Activated naive CD4-positive, alpha-beta T cell treated with anti-CD3 and anti-CD28 coated beads for 36 hours (primary cell): Measurements from ENCODE around the gene LYPD5. TPM values are rescaled to one million over a fixed set of nuclear protein-coding genes. Genes with fewer than 3 reads are reported as not detected.
"Not testable (repeated sequence)": the region's sequence is repeated elsewhere in the genome, so short reads cannot be mapped to it uniquely, and the experiment has no call there.

Source experiments
- CTCF ChIA-PET: fragments of 350-600 bp; sonication (Branson Sonifier 250); formaldehyde crosslinking; loops from one replicate; lab custom pipeline; 2021; ENCODE audit warnings: antibody characterized with exemption; lab: Charles Lee
- DNase-seq: peaks from one replicate; pipeline ENCODE4 v3.0.0-alpha.2; 2020
- H3K27ac Mint-ChIP-seq: one replicate; pipeline ENCODE4 v1.8.0; 2021; ENCODE audit warnings: mild to moderate bottlenecking, mixed read lengths
- H3K27me3 Mint-ChIP-seq: one replicate; pipeline ENCODE4 v1.8.0; 2021; ENCODE audit warnings: low read depth, mixed read lengths
- H3K36me3 Mint-ChIP-seq: one replicate; pipeline ENCODE4 v1.8.0; 2021; ENCODE audit warnings: low read depth, mixed read lengths
- H3K4me1 Mint-ChIP-seq: one replicate; pipeline ENCODE4 v1.8.0; 2021; ENCODE audit warnings: low read depth, mixed read lengths
- H3K4me3 Mint-ChIP-seq: one replicate; pipeline ENCODE4 v1.8.0; 2021; ENCODE audit warnings: mild to moderate bottlenecking, moderate library complexity, mixed read lengths
- H3K9me3 Mint-ChIP-seq: one replicate; pipeline ENCODE4 v1.8.0; 2021; ENCODE audit warnings: mixed read lengths
- intact Hi-C: fragments of 100-400 bp; cut with micrococcal nuclease; formaldehyde crosslinking; loops from one replicate; pipeline ENCODE4 v1.15.1; 2023
- total RNA-seq, 2 experiments: library from RNA; stranded (reverse); gene quantifications; one replicate each; pipeline ENCODE4 v1.2.3, GENCODE V29; 2021

LYPD5 gene
- total RNA-seq, 2 experiments from 2014 or later: 1.3 to 2.0 TPM

DNA sequence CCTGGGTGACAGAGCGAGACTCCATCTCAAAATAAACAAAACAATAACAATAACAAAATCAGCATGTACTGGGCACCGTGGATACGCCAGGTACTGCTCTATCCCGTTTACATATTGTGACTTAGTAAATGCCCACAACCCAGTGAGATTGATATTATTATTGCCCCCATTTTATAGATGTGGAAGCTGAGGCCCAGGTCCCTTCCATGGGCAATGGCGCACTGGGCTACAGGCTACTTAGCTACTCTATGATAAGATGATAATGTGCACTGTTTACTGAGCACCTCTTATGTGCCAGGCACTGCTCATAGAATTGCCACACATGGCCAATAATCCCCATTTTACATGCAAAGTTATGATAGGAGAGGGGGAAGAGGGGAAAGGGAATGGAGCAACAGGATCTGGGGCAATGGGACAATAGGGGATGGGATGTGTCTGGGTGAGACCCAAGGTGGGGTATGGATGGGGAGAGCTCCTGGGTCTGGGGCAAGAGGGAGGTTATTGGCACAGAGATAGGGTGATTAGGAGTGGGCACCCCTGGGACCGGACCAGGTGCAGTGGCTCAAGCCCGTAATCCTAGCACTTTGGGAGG, 26.9 kb downstream of the LYPD5 start:
- no peak for DNase-seq
- Mint-ChIP-seq H3K4me3 (no peak overlapping the region), H3K27me3 (no peaks in the 10 kb centered on the region), H3K4me1 (peaks cover 48% of the 10 kb centered on the region), H3K36me3 (peaks cover 68% of the 10 kb centered on the region), H3K27ac (peak overlapping the region; percentile 94), H3K9me3 (no peaks in the 10 kb centered on the region)
- CTCF ChIA-PET: interaction anchor here (0.5 to 7.7 kb wide), 4 partner anchors 10 to 113 kb away, joined by 3 to 113 read pairs (median 4); no protein-coding TSS in a partner anchor
- intact Hi-C loops: no loop called here

GRCh38 chr19:43774940-43775258, 27.3 kb downstream of the LYPD5 start:
- CTCF ChIA-PET: interaction anchor here (1.4 to 7.7 kb wide), 2 partner anchors 9 to 25 kb away, joined by 4 to 113 read pairs; no protein-coding TSS in a partner anchor
- H3K27ac Mint-ChIP-seq, H3K27me3 Mint-ChIP-seq, H3K4me3 Mint-ChIP-seq, DNase-seq, H3K9me3 Mint-ChIP-seq, intact Hi-C loops: not testable (repeated sequence)
- Mint-ChIP-seq H3K36me3 (peaks cover 72% of the 10 kb centered on the region), H3K4me1 (peaks cover 51% of the 10 kb centered on the region)

- no peaks in the 10 kb centered on the region for H3K9me3 Mint-ChIP-seq
- CTCF ChIA-PET: interaction anchor here (7.7 kb wide), 1 partner anchor 9 kb away, joined by 113 read pairs; no protein-coding TSS in a partner anchor
- H3K4me3 Mint-ChIP-seq: no peak overlapping the region
- no peak overlapping the region for H3K27ac Mint-ChIP-seq
- DNase-seq: no peak
- no peaks in the 10 kb centered on the region for H3K27me3 Mint-ChIP-seq
- intact Hi-C loops: no loop called here
- H3K4me1 Mint-ChIP-seq: peaks cover 52% of the 10 kb centered on the region
- peaks cover 73% of the 10 kb centered on the region for H3K36me3 Mint-ChIP-seq
Measured at GRCh38 chr19:43774103-43774939, 27.9 kb downstream of the LYPD5 start.

- intact Hi-C loops: no loop called here
- CTCF ChIA-PET: no interaction called here
- H3K27ac Mint-ChIP-seq: no peak overlapping the region
- H3K9me3 Mint-ChIP-seq: no peaks in the 10 kb centered on the region
- H3K4me1 Mint-ChIP-seq: peaks cover 53% of the 10 kb centered on the region
- no peaks in the 10 kb centered on the region for H3K27me3 Mint-ChIP-seq
- no peak overlapping the region for H3K4me3 Mint-ChIP-seq
- H3K36me3 Mint-ChIP-seq: peaks cover 73% of the 10 kb centered on the region
- DNase-seq: no peak
Measured at GRCh38 chr19:43773725-43774102, 28.5 kb downstream of the LYPD5 start.

GRCh38 chr19:43769256-43769655, 33.0 kb downstream of the LYPD5 start:
- Mint-ChIP-seq H3K4me1 (peaks cover 59% of the 10 kb centered on the region), H3K27ac (peak overlapping the region; percentile 64)

DNA sequence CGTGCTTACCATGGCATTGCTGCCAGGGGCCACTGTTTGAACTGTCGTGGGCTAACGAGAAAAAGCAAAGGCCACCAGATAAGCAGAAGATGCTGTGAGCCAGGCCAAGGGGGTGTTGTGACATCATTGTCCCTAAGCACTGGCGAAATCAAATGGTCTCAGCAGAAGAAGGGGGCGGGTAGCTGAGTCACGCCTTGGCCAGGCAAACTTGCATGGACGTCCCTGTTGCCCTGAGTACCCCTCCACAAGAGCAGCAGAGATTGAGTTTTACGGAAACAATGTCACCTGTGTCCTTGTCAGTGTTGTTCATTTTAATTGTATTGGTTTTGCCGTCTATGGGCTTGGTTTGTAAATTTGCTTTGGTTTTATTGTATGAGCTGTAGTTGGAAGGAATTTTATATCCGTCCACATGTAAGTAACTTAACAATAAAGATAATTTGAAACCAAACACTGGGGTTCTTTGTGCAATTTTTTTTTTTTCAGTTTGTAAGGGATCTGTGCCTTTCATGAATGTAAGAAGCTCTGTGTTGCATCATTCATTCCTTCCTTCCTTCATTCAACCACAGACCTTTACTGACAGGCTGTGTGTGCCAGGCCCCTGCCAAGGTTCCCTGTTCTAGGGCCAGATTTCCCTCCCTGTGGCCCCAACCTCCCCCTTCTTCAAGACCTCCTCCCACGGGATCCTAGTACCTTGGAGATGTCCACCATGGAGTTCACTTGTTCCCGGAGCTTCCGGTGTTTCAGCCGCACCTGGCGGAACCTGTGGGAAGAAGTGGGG, 33.8 kb downstream of the LYPD5 start:
- H3K27me3 Mint-ChIP-seq: no peaks in the 10 kb centered on the region
- H3K4me1 Mint-ChIP-seq: peaks cover 66% of the 10 kb centered on the region
- H3K4me3 Mint-ChIP-seq: no peak overlapping the region
- H3K36me3 Mint-ChIP-seq: peaks cover 74% of the 10 kb centered on the region
- no peak for DNase-seq
- H3K9me3 Mint-ChIP-seq: no peaks in the 10 kb centered on the region
- CTCF ChIA-PET: interaction anchor here (1.0 to 9.7 kb wide), 6 partner anchors 10 to 43 kb away, joined by 3 to 113 read pairs (median 26); partner anchors contain the start of genes KCNN4 and SMG9
- intact Hi-C loops: loop anchor here (5.0 kb wide), 1 partner anchor 984 kb away; no protein-coding TSS in a partner anchor
- H3K27ac Mint-ChIP-seq: peak overlapping the region; percentile 51

More at GRCh38 chr19:43769256-43769655, 33.0 kb downstream of the LYPD5 start:
- DNase-seq: no peak
- CTCF ChIA-PET: interaction anchor here (1.0 to 9.7 kb wide), 4 partner anchors 9 to 44 kb away, joined by 3 to 113 read pairs (median 27); partner anchors contain the start of gene KCNN4
- Mint-ChIP-seq H3K4me3 (no peak overlapping the region), H3K9me3 (no peaks in the 10 kb centered on the region), H3K27me3 (no peaks in the 10 kb centered on the region), H3K36me3 (peaks cover 76% of the 10 kb centered on the region)
- intact Hi-C loops: loop anchor here (5.0 kb wide), 1 partner anchor 983 kb away; no protein-coding TSS in a partner anchor

- Mint-ChIP-seq H3K4me3 (peak overlapping the region; percentile 11), H3K27ac (peak overlapping the region; percentile 100), H3K4me1 (peaks cover 71% of the 10 kb centered on the region), H3K9me3 (no peaks in the 10 kb centered on the region), H3K36me3 (peaks cover 70% of the 10 kb centered on the region), H3K27me3 (no peaks in the 10 kb centered on the region)
- intact Hi-C loops: loop anchor here (5.0 kb wide), 1 partner anchor 984 kb away; no protein-coding TSS in a partner anchor
- CTCF ChIA-PET: interaction anchor here (0.9 to 9.7 kb wide), 5 partner anchors 11 to 23 kb away, joined by 3 to 113 read pairs (median 48); partner anchors contain the start of genes KCNN4 and SMG9
- no peak for DNase-seq
Measured at GRCh38 chr19:43767818-43768217, 34.4 kb downstream of the LYPD5 start.

DNA sequence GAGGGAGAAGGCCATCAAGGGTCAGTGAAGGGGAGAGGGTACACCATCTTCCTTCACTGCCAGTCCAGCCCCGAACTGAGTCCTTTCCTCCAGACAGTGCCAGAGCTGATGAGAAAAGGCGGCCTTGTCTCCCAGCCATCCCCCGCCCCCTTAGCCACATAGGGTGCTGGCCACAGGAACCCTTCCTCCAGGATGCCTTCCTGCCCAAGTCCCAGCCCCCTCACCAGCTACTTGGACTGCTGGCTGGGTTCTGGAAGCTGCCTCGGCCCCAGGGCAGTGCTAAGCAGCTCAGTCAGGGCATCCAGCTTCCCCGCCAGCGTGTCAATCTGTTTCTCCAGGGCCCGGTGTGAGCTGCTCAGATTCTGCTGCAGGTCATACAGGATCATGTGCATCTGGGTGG, 34.9 kb downstream of the LYPD5 start:
- no peak for DNase-seq
- H3K27me3 Mint-ChIP-seq: no peaks in the 10 kb centered on the region
- no peaks in the 10 kb centered on the region for H3K9me3 Mint-ChIP-seq
- CTCF ChIA-PET: interaction anchor here (0.7 to 9.7 kb wide), 7 partner anchors 11 to 99 kb away, joined by 3 to 113 read pairs (median 5); partner anchors contain the start of genes KCNN4 and SMG9
- peak overlapping the region; percentile 11 for H3K4me3 Mint-ChIP-seq
- H3K36me3 Mint-ChIP-seq: peaks cover 67% of the 10 kb centered on the region
- peak overlapping the region; percentile 100 for H3K27ac Mint-ChIP-seq
- H3K4me1 Mint-ChIP-seq: peaks cover 76% of the 10 kb centered on the region
- intact Hi-C loops: loop anchor here (5.0 kb wide), 1 partner anchor 985 kb away; no protein-coding TSS in a partner anchor

DNA sequence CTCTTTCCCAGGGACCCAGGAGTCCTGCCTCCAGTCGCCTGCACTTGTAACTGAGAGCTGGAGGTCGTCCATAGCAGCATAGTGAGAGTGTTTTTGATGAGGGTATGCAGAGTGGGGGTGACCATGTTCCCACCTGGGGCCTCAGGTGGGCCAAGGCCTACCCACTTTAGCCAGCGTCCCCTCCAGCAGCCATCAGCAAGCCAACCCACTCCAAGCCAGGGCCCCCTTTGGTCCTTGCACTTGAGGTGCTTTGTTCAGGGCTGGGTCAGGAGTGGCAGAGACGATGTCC, 35.5 kb downstream of the LYPD5 start:
- Mint-ChIP-seq H3K27ac (peak overlapping the region; percentile 100), H3K27me3 (no peaks in the 10 kb centered on the region), H3K9me3 (no peaks in the 10 kb centered on the region), H3K36me3 (peaks cover 64% of the 10 kb centered on the region), H3K4me3 (peak overlapping the region; percentile 53), H3K4me1 (peaks cover 78% of the 10 kb centered on the region)
- CTCF ChIA-PET: interaction anchor here (0.6 to 9.7 kb wide), 9 partner anchors 11 to 233 kb away, joined by 3 to 113 read pairs (median 5); partner anchors contain the start of genes KCNN4 and SMG9
- DNase-seq: no peak
- intact Hi-C loops: loop anchor here (5.0 kb wide), 1 partner anchor 986 kb away; no protein-coding TSS in a partner anchor

- H3K36me3 Mint-ChIP-seq: peaks cover 55% of the 10 kb centered on the region
- peak overlapping the region; percentile 100 for H3K27ac Mint-ChIP-seq
- H3K4me1 Mint-ChIP-seq: peaks cover 80% of the 10 kb centered on the region
- intact Hi-C loops: loop anchor here (1.0 to 5.0 kb wide), 8 partner anchors 11 to 987 kb away; partner anchors contain the start of genes SMG9 and ZNF575
- peak overlapping the region; percentile 53 for H3K4me3 Mint-ChIP-seq
- no peaks in the 10 kb centered on the region for H3K27me3 Mint-ChIP-seq
- CTCF ChIA-PET: interaction anchor here (0.6 to 9.7 kb wide), 13 partner anchors 10 to 1001 kb away, joined by 3 to 113 read pairs (median 5); partner anchors contain the start of genes KCNN4 and SMG9
- H3K9me3 Mint-ChIP-seq: no peaks in the 10 kb centered on the region
- peak; percentile 95 for DNase-seq
Measured at GRCh38 chr19:43765109-43765876, 37.0 kb downstream of the LYPD5 start.

DNA sequence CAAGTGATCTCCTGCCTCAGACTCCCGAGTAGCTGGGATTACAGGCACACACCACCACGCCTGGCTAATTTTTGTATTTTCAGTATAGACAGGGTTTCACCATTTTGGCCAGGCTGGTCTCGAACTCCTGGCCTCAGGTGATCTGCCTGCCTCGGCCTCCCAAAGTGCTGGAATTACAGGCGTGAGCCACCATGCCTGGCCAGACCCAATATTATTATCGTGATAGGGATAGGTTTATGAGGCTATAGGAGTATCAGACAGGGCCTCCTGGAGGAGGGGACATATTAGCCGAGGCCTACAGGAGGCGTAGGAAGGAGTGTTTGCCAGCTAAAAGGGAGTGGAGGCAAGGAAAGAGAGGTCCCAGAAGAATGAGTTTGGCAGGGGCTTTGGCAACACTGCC, 37.6 kb downstream of the LYPD5 start:
- Mint-ChIP-seq H3K4me1 (peaks cover 77% of the 10 kb centered on the region), H3K36me3 (peaks cover 50% of the 10 kb centered on the region), H3K27ac (peak overlapping the region; percentile 100), H3K4me3 (peak overlapping the region; percentile 39)
- not testable (repeated sequence) for DNase-seq, H3K9me3 Mint-ChIP-seq, H3K27me3 Mint-ChIP-seq
- intact Hi-C loops: loop anchor here (1.0 to 5.0 kb wide), 8 partner anchors 10 to 988 kb away; partner anchors contain the start of genes SMG9 and ZNF575
- CTCF ChIA-PET: interaction anchor here (0.6 to 9.7 kb wide), 8 partner anchors 12 to 240 kb away, joined by 3 to 113 read pairs (median 8); partner anchors contain the start of genes KCNN4 and SMG9
